Lung (tissue), 12 donors: ENCODE results near the gene DAAM2. TPM values are rescaled to one million over a fixed set of nuclear protein-coding genes. Genes with fewer than 3 reads are reported as not detected.

ENCODE experiments used
- ATAC-seq: fragments of 200-7000 bp; cut with Tn5 transposase; one replicate; pipeline ENCODE4 v1.9.1; 2020; ENCODE audit warnings: moderate number of reproducible peaks; ENCODE audit not compliant: insufficient read depth, low FRiP score
- DNase-seq, 3 donors: peaks; one replicate each; pipeline ENCODE4 v3.0.0-alpha.2; 2013 to 2017
- H3K27ac ChIP-seq, 2 donors: one replicate each; pipeline ENCODE4 v1.5.1; 2013; ENCODE audit warnings: mild to moderate bottlenecking in 2 of 2, moderate library complexity in 2 of 2, control low read depth in 1 of 2, inconsistent platforms in 1 of 2, low read depth in 1 of 2, low read length in 1 of 2
- H3K27me3 ChIP-seq, 3 donors: one replicate each; pipeline ENCODE4 v1.5.1; 2013; ENCODE audit warnings: low read length in 2 of 3; ENCODE audit not compliant: control insufficient read depth in 3 of 3, insufficient read depth in 3 of 3
- H3K36me3 ChIP-seq, 4 donors: one replicate each; pipeline ENCODE4 v1.5.1; 2013; ENCODE audit warnings: low read length in 4 of 4, mild to moderate bottlenecking in 1 of 4, moderate library complexity in 1 of 4; ENCODE audit not compliant: control insufficient read depth in 4 of 4, insufficient read depth in 4 of 4
- H3K4me1 ChIP-seq, 5 donors: one replicate each; pipeline ENCODE4 v1.5.1; 2013; ENCODE audit warnings: low read length in 5 of 5, mild to moderate bottlenecking in 2 of 5, moderate library complexity in 1 of 5; ENCODE audit not compliant: control insufficient read depth in 5 of 5, insufficient read depth in 5 of 5
- H3K4me3 ChIP-seq: one replicate; pipeline ENCODE4 v1.5.1; 2013; ENCODE audit warnings: mild to moderate bottlenecking, control low read depth, moderate library complexity
- H3K9ac ChIP-seq, 2 donors: one replicate each; pipeline ENCODE4 v1.5.1; 2013; ENCODE audit warnings: low read length in 2 of 2, control low read depth in 1 of 2; ENCODE audit not compliant: insufficient read depth in 1 of 2
- H3K9me3 ChIP-seq, 4 donors: one replicate each; pipeline ENCODE4 v1.5.1; 2013; ENCODE audit warnings: low read length in 3 of 4, mild to moderate bottlenecking in 1 of 4, moderate library complexity in 1 of 4; ENCODE audit not compliant: control insufficient read depth in 4 of 4, insufficient read depth in 3 of 4
- WGBS, 2 donors: extraction: QIAGEN DNeasy Blood & Tissue Kit; methylation state at CpG; one replicate each; pipeline ENCODE4 v1.1.7; 2013; 5-methylcytosine and 5-hydroxymethylcytosine counted together
- polyA plus RNA-seq, 2 donors: library from polyadenylated mRNA; stranded (reverse); fragments of 200-250 nt; gene quantifications; one replicate each; pipeline ENCODE4 v1.2.1, GENCODE V29; 2013
- total RNA-seq, 2 donors: library from RNA; depleted of rRNA in 1 of 2; stranded (reverse); fragments of >200 nt in 1 of 2; gene quantifications; one replicate each; pipeline ENCODE4 v1.2.1, GENCODE V29; 2014 to 2021
- TF ChIP-seq, protein P1 (sequence below): IDR thresholded peaks from 2 replicates; pipeline ENCODE4 v1.5.1; 2012; ENCODE audit warnings: mild to moderate bottlenecking; ENCODE audit errors: control extremely low read depth, extremely low read depth
- donor health status: control.
- donor health status: control.
- donor health status: Bipolar disorder and iron deficiency.
- donor health status: healthy.
- donor health status: DM: yes; HTN: yes; CAD: no.

DAAM2 gene
- total and polyA plus RNA-seq, 4 donors, result 13.6 to 43.0 (median 28.5) TPM

DNA sequence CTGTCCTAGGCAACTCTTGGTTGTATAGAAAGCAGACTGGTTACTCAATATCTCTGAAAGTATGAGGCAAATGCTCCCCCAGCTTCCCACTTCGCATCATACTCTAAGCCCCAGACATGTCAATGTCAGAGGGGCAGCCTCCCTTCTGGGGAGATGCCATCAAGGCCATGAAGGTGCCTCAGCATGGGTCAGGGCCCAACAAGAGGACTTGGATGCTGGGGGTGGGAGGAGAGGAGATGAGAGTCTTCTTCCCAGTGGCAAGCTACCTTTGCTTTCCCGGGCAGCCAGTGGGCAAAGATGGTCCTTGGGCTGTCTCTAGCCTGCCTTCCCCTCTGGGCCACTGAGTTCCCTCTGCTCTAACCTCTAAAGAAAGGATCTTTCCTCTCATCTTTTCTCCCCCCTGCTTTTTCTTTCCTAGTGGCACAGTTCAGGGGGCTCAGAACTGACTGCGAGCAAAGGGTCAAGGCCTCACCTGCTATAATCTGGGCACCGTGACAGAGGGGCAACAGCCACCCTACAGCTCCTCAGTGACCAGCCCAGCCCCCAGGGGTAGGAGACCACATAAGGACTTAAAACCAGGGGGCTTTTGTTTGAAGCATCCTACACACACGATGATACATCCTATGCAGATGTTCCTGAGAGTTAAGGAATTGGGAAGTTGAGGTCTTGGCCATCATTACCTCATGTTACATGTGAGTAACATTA, 115.8 kb downstream of the DAAM2 start:
- DNase-seq (no peak), ATAC-seq (no peak)
- Histone ChIP-seq H3K36me3 (peaks cover 0 to 24% (median 6%) of the 10 kb centered on the region in 4 donors), H3K4me3 (no peak overlapping the region), H3K9ac (no peak overlapping the region), H3K4me1 (no peaks in the 10 kb centered on the region), H3K27me3 (no peaks in the 10 kb centered on the region), H3K9me3 (no peaks in the 10 kb centered on the region), H3K27ac (no peak overlapping the region)
- TF ChIP-seq, protein P1, sequence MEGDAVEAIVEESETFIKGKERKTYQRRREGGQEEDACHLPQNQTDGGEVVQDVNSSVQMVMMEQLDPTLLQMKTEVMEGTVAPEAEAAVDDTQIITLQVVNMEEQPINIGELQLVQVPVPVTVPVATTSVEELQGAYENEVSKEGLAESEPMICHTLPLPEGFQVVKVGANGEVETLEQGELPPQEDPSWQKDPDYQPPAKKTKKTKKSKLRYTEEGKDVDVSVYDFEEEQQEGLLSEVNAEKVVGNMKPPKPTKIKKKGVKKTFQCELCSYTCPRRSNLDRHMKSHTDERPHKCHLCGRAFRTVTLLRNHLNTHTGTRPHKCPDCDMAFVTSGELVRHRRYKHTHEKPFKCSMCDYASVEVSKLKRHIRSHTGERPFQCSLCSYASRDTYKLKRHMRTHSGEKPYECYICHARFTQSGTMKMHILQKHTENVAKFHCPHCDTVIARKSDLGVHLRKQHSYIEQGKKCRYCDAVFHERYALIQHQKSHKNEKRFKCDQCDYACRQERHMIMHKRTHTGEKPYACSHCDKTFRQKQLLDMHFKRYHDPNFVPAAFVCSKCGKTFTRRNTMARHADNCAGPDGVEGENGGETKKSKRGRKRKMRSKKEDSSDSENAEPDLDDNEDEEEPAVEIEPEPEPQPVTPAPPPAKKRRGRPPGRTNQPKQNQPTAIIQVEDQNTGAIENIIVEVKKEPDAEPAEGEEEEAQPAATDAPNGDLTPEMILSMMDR, result no peak
- 92 to 93% methylated on average over 5 of the region's 5 CpGs for WGBS, 2 donors

DNA sequence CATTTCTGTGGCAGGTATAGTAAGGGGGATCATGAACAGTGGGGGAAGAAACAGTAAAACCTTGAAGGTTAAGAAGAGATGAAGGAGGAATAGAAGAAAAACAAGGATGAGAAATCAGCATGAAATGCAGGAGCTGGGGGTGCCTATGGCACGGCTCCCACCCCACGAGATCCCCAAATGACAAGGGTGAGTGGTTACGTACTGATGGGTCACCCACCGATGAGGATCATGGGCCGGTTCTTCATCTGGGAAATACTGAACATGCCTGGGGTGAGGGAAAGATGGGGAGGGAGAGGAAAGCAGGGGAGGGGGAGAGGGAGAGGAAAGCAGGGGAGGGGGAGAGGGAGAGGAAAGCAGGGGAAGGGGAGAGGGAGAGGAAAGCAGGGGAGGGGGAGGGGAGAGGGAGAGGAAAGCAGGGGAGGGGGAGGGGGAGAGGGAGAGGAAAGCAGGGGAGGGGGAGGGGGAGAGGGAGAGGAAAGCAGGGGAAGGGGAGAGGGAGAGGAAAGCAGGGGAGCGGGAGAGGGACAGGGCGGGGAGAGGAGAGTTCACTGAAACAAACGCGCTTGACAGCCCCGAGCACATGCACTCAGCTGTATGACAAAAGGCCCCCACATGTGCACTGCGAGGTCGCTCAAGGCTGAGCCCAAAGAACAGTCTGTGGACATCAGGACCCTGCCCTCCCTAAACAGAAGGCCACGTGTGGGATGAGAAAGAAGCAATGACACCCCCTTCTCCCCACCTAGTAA, 116.8 kb downstream of the DAAM2 start:
- TF ChIP-seq, protein P1, result no peak
- Histone ChIP-seq H3K27ac (no peak overlapping the region), H3K9me3 (no peaks in the 10 kb centered on the region), H3K27me3 (no peaks in the 10 kb centered on the region), H3K4me1 (no peaks in the 10 kb centered on the region), H3K36me3 (peaks cover 0 to 27% (median 4%) of the 10 kb centered on the region in 4 donors), H3K9ac (no peak overlapping the region), H3K4me3 (no peak overlapping the region)
- WGBS, 2 donors, result 86 to 93% methylated on average over 13 of the region's 13 CpGs
- ATAC-seq, result no peak
- DNase-seq, result no peak

DNA sequence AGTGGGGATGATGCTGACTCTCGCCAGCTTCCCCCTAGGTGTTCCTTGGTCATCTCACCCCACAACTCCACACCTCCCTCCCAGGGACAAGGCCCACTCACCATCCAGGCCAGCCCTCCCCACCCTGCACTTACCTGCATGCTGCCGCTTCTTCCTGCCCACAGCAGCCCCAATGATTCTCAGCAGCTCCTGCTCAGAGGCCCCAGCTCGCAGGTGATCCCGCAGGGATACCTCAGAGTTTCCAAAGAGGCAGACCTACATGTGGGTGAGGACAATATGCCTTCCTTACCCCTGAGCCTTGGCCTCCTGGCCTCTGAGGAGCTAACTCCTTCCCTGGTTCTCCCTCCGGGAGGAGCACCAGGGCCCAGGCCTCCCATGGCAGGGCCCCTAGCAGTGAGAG, 117.5 kb downstream of the DAAM2 start:
- 94 to 98% methylated on average over 5 of the region's 5 CpGs for WGBS, 2 donors
- Histone ChIP-seq H3K27ac (no peak overlapping the region), H3K4me3 (no peak overlapping the region), H3K4me1 (no peaks in the 10 kb centered on the region), H3K27me3 (no peaks in the 10 kb centered on the region), H3K9ac (no peak overlapping the region), H3K36me3 (peaks cover 3 to 29% (median 6%) of the 10 kb centered on the region in 4 donors), H3K9me3 (no peaks in the 10 kb centered on the region)
- TF ChIP-seq, protein P1, result no peak
- DNase-seq, result no peak
- ATAC-seq, result no peak
